PFSK-1 (cell line): ENCODE results near the gene TRMT61A.

ENCODE experiments used
- POLR2AphosphoS5 ChIP-seq: IDR thresholded peaks from 2 replicates; pipeline ENCODE4 v1.6.1; 2012; ENCODE audit warnings: low read depth, mild to moderate bottlenecking, control low read depth, low read length, moderate library complexity
- REST ChIP-seq, 2 experiments: IDR thresholded peaks; 2 replicates each; pipeline versions ENCODE4 v1.6.1 to v1.8.0; 2011 to 2012; ENCODE audit warnings: low read depth in 2 of 2, low read length in 2 of 2, control low read depth in 1 of 2, inconsistent platforms in 1 of 2, mild to moderate bottlenecking in 1 of 2, moderate library complexity in 1 of 2; ENCODE audit not compliant: insufficient read depth in 1 of 2
- SIN3A ChIP-seq: IDR thresholded peaks from 2 replicates; pipeline ENCODE4 v1.6.1; 2012; ENCODE audit warnings: mild to moderate bottlenecking, low read length, moderate library complexity, borderline replicate concordance; ENCODE audit not compliant: insufficient read depth
- TAF1 ChIP-seq: IDR thresholded peaks from 2 replicates; pipeline ENCODE4 v1.6.1; 2012; ENCODE audit warnings: low read length, control low read depth, borderline replicate concordance; ENCODE audit not compliant: insufficient read depth

- TF ChIP-seq SIN3A (no peak), TAF1 (no peak), POLR2AphosphoS5 (no peak), REST (IDR thresholded peaks at IDR 0.05; ENCODE audit: insufficient read depth in 1 of 2, low read depth in 2 of 2, low read length in 2 of 2) (no peak)
Observed at GRCh38 chr14:103560691-103561090, 31.7 kb downstream of the TRMT61A start.
